HS-27A (cell line): Measurements from ENCODE around the gene VEPH1.

Experiments
- DNase-seq: peaks from one replicate; pipeline ENCODE4 v3.0.0-alpha.2; 2012; ENCODE audit warnings: low read depth, missing footprints

Gene VEPH1

GRCh38 chr3:157502916-157503595 lies at the start of gene VEPH1:
TSS of gene VEPH1 (minus strand) at chr3:157503416. CDS start at chr3:157495349, 8,067 bp downstream.
- DNase-seq, result no peak

GRCh38 chr3:157551961-157552360 lies 48.7 kb upstream of the VEPH1 start:
- DNase-seq, result no peak

- no peak for DNase-seq
Measured at GRCh38 chr3:157549498-157549897, 46.3 kb upstream of the VEPH1 start.

GRCh38 chr3:157544501-157545130 lies 41.4 kb upstream of the VEPH1 start:
- DNase-seq, result no peak

GRCh38 chr3:157543501-157544035 lies 40.4 kb upstream of the VEPH1 start:
- DNase-seq, result no peak

GRCh38 chr3:157542711-157543500 lies 39.7 kb upstream of the VEPH1 start:
- no peak for DNase-seq

GRCh38 chr3:157541506-157542236 lies 38.5 kb upstream of the VEPH1 start:
- DNase-seq, result no peak

GRCh38 chr3:157540656-157541055 lies 37.4 kb upstream of the VEPH1 start:
- DNase-seq, result no peak

- DNase-seq, result no peak
Measured at GRCh38 chr3:157535667-157536066, 32.5 kb upstream of the VEPH1 start.

GRCh38 chr3:157534725-157535161 lies 31.5 kb upstream of the VEPH1 start:
- DNase-seq, result no peak

GRCh38 chr3:157533298-157534070 lies 30.3 kb upstream of the VEPH1 start:
- DNase-seq, result no peak

- DNase-seq, result no peak
Measured at GRCh38 chr3:157532529-157533297, 29.5 kb upstream of the VEPH1 start.

- DNase-seq, result no peak
Measured at GRCh38 chr3:157531771-157532170, 28.6 kb upstream of the VEPH1 start.

- no peak for DNase-seq
Measured at GRCh38 chr3:157531301-157531660, 28.1 kb upstream of the VEPH1 start.

GRCh38 chr3:157530637-157531300 lies 27.6 kb upstream of the VEPH1 start:
- no peak for DNase-seq

- no peak for DNase-seq
Measured at GRCh38 chr3:157529751-157530150, 26.5 kb upstream of the VEPH1 start.

- no peak for DNase-seq
Measured at GRCh38 chr3:157529085-157529484, 25.9 kb upstream of the VEPH1 start.

- DNase-seq, result no peak
Measured at GRCh38 chr3:157527131-157527881, 24.1 kb upstream of the VEPH1 start.

- DNase-seq, result no peak
Measured at GRCh38 chr3:157526036-157526435, 22.8 kb upstream of the VEPH1 start.
